A673 (cell line): ENCODE measurements around the gene BDNF. TPM values are rescaled to one million over a fixed set of nuclear protein-coding genes. Genes with fewer than 3 reads are reported as not detected.
"Not testable (repeated sequence)": the region's sequence is repeated elsewhere in the genome, so short reads cannot be mapped to it uniquely, and the experiment has no call there.

Source experiments
- BruUV-seq: library from RNA; stranded (reverse); fragments of 400-500 nt; replicated peaks from 2 replicates; lab custom pipeline; 2021; lab: Mats Ljungman, UMichigan
- CTCF ChIA-PET: fragments of 300-600 bp; sonication (Branson Sonifier 250); formaldehyde crosslinking; loops from one replicate; lab custom pipeline; 2022; ENCODE audit warnings: antibody characterized with exemption; lab: Charles Lee
- POLR2A ChIA-PET: fragments of 300-600 bp; sonication (Branson Sonifier 250); formaldehyde crosslinking; loops from one replicate; lab custom pipeline; 2022; ENCODE audit warnings: antibody characterized with exemption; ENCODE audit not compliant: low non-redundant PET; lab: Charles Lee
- DNase-seq: peaks from one replicate; pipeline ENCODE4 v3.0.0-alpha.2; 2015; ENCODE audit warnings: low spot score
- H3K27ac ChIP-seq: fragments of 200-600 bp; sonication (generic); 2 replicates; pipeline ENCODE4 v1.5.1; 2016; ENCODE audit warnings: mixed run types, low read depth, mild to moderate bottlenecking, mixed read lengths, antibody characterized with exemption, low read length; ENCODE audit not compliant: poor library complexity, severe bottlenecking
- H3K27me3 ChIP-seq: fragments of 200-600 bp; sonication (generic); replicated peaks from 2 replicates; pipeline ENCODE4 v1.6.1; 2017; ENCODE audit warnings: mixed run types, low read depth, mild to moderate bottlenecking, mixed read lengths, antibody characterized with exemption, low read length; ENCODE audit not compliant: insufficient read depth, poor library complexity
- H3K36me3 ChIP-seq: fragments of 200-600 bp; sonication (generic); 2 replicates; pipeline ENCODE4 v1.6.1; 2016; ENCODE audit warnings: mixed run types, mild to moderate bottlenecking, mixed read lengths, antibody characterized with exemption, low read length; ENCODE audit not compliant: insufficient read depth, poor library complexity, severe bottlenecking
- H3K4me1 ChIP-seq: fragments of 200-600 bp; sonication (generic); 2 replicates; pipeline ENCODE4 v1.6.1; 2017; ENCODE audit warnings: mixed run types, mild to moderate bottlenecking, mixed read lengths, antibody characterized with exemption, low read length; ENCODE audit not compliant: insufficient read depth, poor library complexity, severe bottlenecking
- H3K4me3 ChIP-seq: fragments of 200-600 bp; sonication (generic); 2 replicates; pipeline ENCODE4 v1.5.1; 2016; ENCODE audit warnings: low read depth, mixed run types, mild to moderate bottlenecking, mixed read lengths, low read length; ENCODE audit not compliant: poor library complexity, severe bottlenecking
- H3K9me3 ChIP-seq: fragments of 200-600 bp; sonication (generic); 2 replicates; pipeline ENCODE4 v1.6.1; 2016; ENCODE audit warnings: mixed run types, low read depth, mild to moderate bottlenecking, mixed read lengths, antibody characterized with exemption, low read length; ENCODE audit not compliant: poor library complexity, severe bottlenecking
- CTCF ChIP-seq: fragments of 300-800, 200-600 bp; sonication (generic); conservative IDR thresholded peaks from 2 replicates; pipeline ENCODE4 v1.5.1; 2017; ENCODE audit warnings: low read depth, mild to moderate bottlenecking, antibody characterized with exemption, low read length, moderate library complexity, mixed read lengths
- EZH2 ChIP-seq: fragments of 200-600 bp; sonication (generic); IDR thresholded peaks from 2 replicates; pipeline ENCODE4 v1.6.1; 2017; ENCODE audit warnings: borderline replicate concordance, low read depth, mild to moderate bottlenecking, mixed read lengths, antibody characterized with exemption, low read length; ENCODE audit not compliant: poor library complexity, severe bottlenecking
- intact Hi-C: fragments of 100-400 bp; cut with micrococcal nuclease; formaldehyde crosslinking; loops from one replicate; pipeline ENCODE4 v1.10.0; 2022; ENCODE audit not compliant: unreplicated experiment
- total RNA-seq: library from RNA; stranded (reverse); gene quantifications from 2 replicates; pipeline ENCODE4 v1.2.3, GENCODE V29; 2021

Gene BDNF
- total RNA-seq, 1 experiment from 2014 or later, result 0.09 TPM

- H3K4me1 ChIP-seq, result no peaks in the 10 kb centered on the region
- ChIA-PET POLR2A (no interaction called here), CTCF (no interaction called here)
- no peak for DNase-seq
- H3K4me3 ChIP-seq, result no peak overlapping the region
- TF ChIP-seq EZH2 (no peak), CTCF (no peak)
- H3K27me3 ChIP-seq, result peaks cover 67% of the 10 kb centered on the region
- no peaks in the 10 kb centered on the region for H3K36me3 ChIP-seq
- no peaks in the 10 kb centered on the region for H3K9me3 ChIP-seq
- H3K27ac ChIP-seq, result no peak overlapping the region
- intact Hi-C loops, result no loop called here
- no TSS peak for BruUV-seq
These were observed 59.3 kb downstream of the BDNF start for GRCh38 chr11:27640954-27641353.

GRCh38 chr11:27635567-27636037, 64.7 kb downstream of the BDNF start:
- intact Hi-C loops, result no loop called here
- no peak overlapping the region for H3K4me3 ChIP-seq
- no peaks in the 10 kb centered on the region for H3K4me1 ChIP-seq
- H3K27me3 ChIP-seq, result peaks cover 54% of the 10 kb centered on the region
- no peaks in the 10 kb centered on the region for H3K9me3 ChIP-seq
- DNase-seq, result no peak
- CTCF ChIA-PET, result no interaction called here
- POLR2A ChIA-PET, result interaction anchor here (0.6 kb wide), 1 partner anchor 1596 kb away, joined by 5 read pairs; no protein-coding TSS in a partner anchor
- H3K27ac ChIP-seq, result no peak overlapping the region
- BruUV-seq, result no TSS peak
- TF ChIP-seq CTCF, result no peak
- TF ChIP-seq EZH2, result no peak
- no peaks in the 10 kb centered on the region for H3K36me3 ChIP-seq

GRCh38 chr11:27634776-27635175, 65.5 kb downstream of the BDNF start:
- BruUV-seq, H3K4me3 ChIP-seq, DNase-seq, H3K9me3 ChIP-seq, CTCF ChIA-PET, H3K27ac ChIP-seq, intact Hi-C loops, POLR2A ChIA-PET, H3K4me1 ChIP-seq, H3K36me3 ChIP-seq: not testable (repeated sequence)
- peaks cover 45% of the 10 kb centered on the region for H3K27me3 ChIP-seq

- DNase-seq, H3K36me3 ChIP-seq, H3K4me3 ChIP-seq, H3K4me1 ChIP-seq, H3K27ac ChIP-seq, POLR2A ChIA-PET, BruUV-seq, intact Hi-C loops, H3K9me3 ChIP-seq, CTCF ChIA-PET: not testable (repeated sequence)
- peaks cover 40% of the 10 kb centered on the region for H3K27me3 ChIP-seq
These were observed 66.0 kb downstream of the BDNF start for GRCh38 chr11:27634282-27634681.

- CTCF ChIA-PET, intact Hi-C loops, POLR2A ChIA-PET, H3K36me3 ChIP-seq, H3K4me1 ChIP-seq, H3K9me3 ChIP-seq, H3K27ac ChIP-seq, BruUV-seq, DNase-seq, H3K4me3 ChIP-seq: not testable (repeated sequence)
- H3K27me3 ChIP-seq, result peaks cover 28% of the 10 kb centered on the region
These were observed 71.2 kb downstream of the BDNF start for GRCh38 chr11:27629023-27629422.
